Spleen (tissue), 11 donors: ENCODE results near the gene TAGLN3. TPM values are rescaled to one million over a fixed set of nuclear protein-coding genes. Genes with fewer than 3 reads are reported as not detected.

Source experiments
- DNase-seq: peaks from one replicate; pipeline ENCODE4 v3.0.0-alpha.2; 2020
- H3K27ac ChIP-seq, 8 donors: fragments of 200-600 bp; sonication (generic) in 7 of 8; 1 replicate in 4 of 8; 2 replicates in 4 of 8; pipeline versions ENCODE4 v1.5.0 to v1.8.0; 2016 to 2021; ENCODE audit warnings: inconsistent platforms in 4 of 8, mild to moderate bottlenecking in 4 of 8, moderate library complexity in 1 of 8
- H3K27me3 ChIP-seq, 7 donors: fragments of 200-600 bp; sonication (generic) in 6 of 7; replicated peaks in 1 of 7; 1 replicate in 4 of 7; 2 replicates in 3 of 7; pipeline versions ENCODE4 v1.5.0 to v1.8.0; 2016 to 2021; ENCODE audit warnings: inconsistent platforms in 3 of 7, mild to moderate bottlenecking in 1 of 7
- H3K36me3 ChIP-seq, 6 donors: fragments of 200-600 bp; sonication (generic) in 5 of 6; 1 replicate in 4 of 6; 2 replicates in 2 of 6; pipeline versions ENCODE4 v1.5.0 to v1.8.0; 2016 to 2021; ENCODE audit warnings: inconsistent platforms in 2 of 6
- H3K4me1 ChIP-seq, 6 donors: fragments of 200-600 bp; sonication (generic) in 5 of 6; 1 replicate in 3 of 6; 2 replicates in 3 of 6; pipeline versions ENCODE4 v1.5.0 to v1.8.0; 2016 to 2021; ENCODE audit warnings: inconsistent platforms in 3 of 6
- H3K4me3 ChIP-seq, 8 donors: fragments of 200-600 bp; sonication (generic) in 7 of 8; 1 replicate in 4 of 8; 2 replicates in 4 of 8; pipeline versions ENCODE4 v1.5.0 to v1.8.0; 2016 to 2021; ENCODE audit warnings: inconsistent platforms in 4 of 8, mild to moderate bottlenecking in 4 of 8, moderate library complexity in 2 of 8
- H3K9me3 ChIP-seq, 8 donors: fragments of 200-600 bp; sonication (generic) in 7 of 8; 1 replicate in 4 of 8; 2 replicates in 4 of 8; pipeline versions ENCODE4 v1.5.0 to v1.8.0; 2016 to 2021; ENCODE audit warnings: inconsistent platforms in 4 of 8
- POLR2A ChIP-seq, 3 donors: fragments of 450-650 bp; IDR thresholded peaks; one replicate each; pipeline ENCODE4 v1.5.1; 2017; ENCODE audit warnings: antibody characterized with exemption in 3 of 3, mild to moderate bottlenecking in 1 of 3
- POLR2AphosphoS5 ChIP-seq, 3 donors: sonication (generic); formaldehyde crosslinking; IDR thresholded peaks; one replicate each; pipeline ENCODE4 v1.5.1; 2017; ENCODE audit warnings: antibody characterized with exemption in 3 of 3
- WGBS, 5 donors: extraction: QIAGEN DNeasy Blood & Tissue Kit in 3 of 5; methylation state at CpG; one replicate each; pipeline versions ENCODE4 v1.1.5 to v1.1.7; 2013 to 2018; 5-methylcytosine and 5-hydroxymethylcytosine counted together
- intact Hi-C: fragments of 100-400 bp; cut with DNase I; formaldehyde crosslinking; loops from one replicate; pipeline ENCODE4 v1.15.0; 2023; ENCODE audit warnings: low total_unique reads
- polyA plus RNA-seq, 3 donors: library from polyadenylated mRNA; stranded (reverse); fragments of 200-250 nt; gene quantifications; one replicate each; pipeline ENCODE4 v1.2.1, GENCODE V29; 2013
- total RNA-seq, 7 donors: library from RNA; depleted of rRNA in 3 of 7; stranded (reverse); fragments of >200 nt in 3 of 7; fragmentation: NEBNext Ultra II Directional in 4 of 7; extraction: Animal tissue kit (Norgen Biotek cat#: 25700) in 4 of 7; gene quantifications; one replicate each; pipeline versions ENCODE4 v1.1.0 to v1.2.1, GENCODE V29; 2016 to 2021
- TF ChIP-seq, protein P1 (sequence below), 11 experiments: fragments of 200-600 bp in 7 of 11; fragments of 450-650 bp in 4 of 11; sonication (generic) in 4 of 11; IDR thresholded peaks in 8 of 11; conservative IDR thresholded peaks in 3 of 11; 1 replicate in 7 of 11; 2 replicates in 4 of 11; pipeline versions ENCODE4 v1.4.0 to v1.8.0; 2016 to 2021; ENCODE audit warnings: antibody characterized with exemption in 11 of 11, inconsistent platforms in 4 of 11, mild to moderate bottlenecking in 1 of 11
- donor health status: healthy with polysubstance abuse.
- donor health status: DM: no; HTN: no; CAD: no; lungs with moderate emphysema.
- donor health status: DM: no; HTN: no; CAD: no.
- donor health status: Bipolar disorder and iron deficiency.
- donor health status: healthy.
- donor health status: DM: no; HTN: no; CAD: no.
- donor health status: DM: yes; HTN: yes; CAD: no.

Gene TAGLN3
- total and polyA plus RNA-seq, 10 donors, result not detected

DNA sequence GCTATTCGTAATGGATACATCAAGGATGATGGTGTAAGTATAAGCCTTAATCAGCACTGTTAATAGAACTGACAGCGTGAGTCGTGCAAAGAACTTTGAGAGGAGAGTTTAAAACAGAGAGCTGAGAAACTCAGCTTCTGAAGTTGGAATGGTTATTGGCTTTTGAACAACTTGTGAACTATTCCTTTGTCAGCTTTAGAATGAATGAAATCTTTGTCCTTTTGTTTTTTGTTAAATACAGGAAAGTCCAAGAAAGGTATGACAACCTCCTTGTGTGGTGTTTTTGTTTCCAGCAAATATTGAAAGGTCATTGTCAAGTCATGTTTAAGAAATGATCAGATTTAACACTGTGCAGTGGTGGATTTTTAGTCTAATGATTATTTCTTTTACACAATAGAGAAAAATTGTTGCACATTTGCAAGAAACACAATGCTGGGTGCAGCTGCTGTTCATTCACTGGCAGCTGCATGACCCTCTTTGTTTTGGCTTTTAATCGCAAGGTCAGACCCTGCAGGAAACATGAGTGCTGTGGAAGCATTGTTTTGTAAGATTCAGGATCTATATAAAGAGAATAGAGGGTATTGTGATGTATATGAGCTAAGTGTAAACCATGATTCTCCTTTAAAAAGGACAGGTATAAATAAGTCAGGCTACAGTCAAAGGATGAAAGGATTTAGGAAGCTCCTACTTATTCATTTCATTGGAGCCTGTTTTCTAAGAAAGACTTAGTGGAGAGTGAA lies 41.6 kb upstream of the TAGLN3 start:
- TF ChIP-seq, protein P1, sequence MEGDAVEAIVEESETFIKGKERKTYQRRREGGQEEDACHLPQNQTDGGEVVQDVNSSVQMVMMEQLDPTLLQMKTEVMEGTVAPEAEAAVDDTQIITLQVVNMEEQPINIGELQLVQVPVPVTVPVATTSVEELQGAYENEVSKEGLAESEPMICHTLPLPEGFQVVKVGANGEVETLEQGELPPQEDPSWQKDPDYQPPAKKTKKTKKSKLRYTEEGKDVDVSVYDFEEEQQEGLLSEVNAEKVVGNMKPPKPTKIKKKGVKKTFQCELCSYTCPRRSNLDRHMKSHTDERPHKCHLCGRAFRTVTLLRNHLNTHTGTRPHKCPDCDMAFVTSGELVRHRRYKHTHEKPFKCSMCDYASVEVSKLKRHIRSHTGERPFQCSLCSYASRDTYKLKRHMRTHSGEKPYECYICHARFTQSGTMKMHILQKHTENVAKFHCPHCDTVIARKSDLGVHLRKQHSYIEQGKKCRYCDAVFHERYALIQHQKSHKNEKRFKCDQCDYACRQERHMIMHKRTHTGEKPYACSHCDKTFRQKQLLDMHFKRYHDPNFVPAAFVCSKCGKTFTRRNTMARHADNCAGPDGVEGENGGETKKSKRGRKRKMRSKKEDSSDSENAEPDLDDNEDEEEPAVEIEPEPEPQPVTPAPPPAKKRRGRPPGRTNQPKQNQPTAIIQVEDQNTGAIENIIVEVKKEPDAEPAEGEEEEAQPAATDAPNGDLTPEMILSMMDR (IDR thresholded peaks at IDR 0.05 in 8 of 11, conservative IDR thresholded peaks at IDR 0.05 in 3 of 11), result no peak
- TF ChIP-seq POLR2A (IDR thresholded peaks at IDR 0.05) (no peak), POLR2AphosphoS5 (IDR thresholded peaks at IDR 0.05) (no peak)
- Histone ChIP-seq H3K9me3 (no peaks in the 10 kb centered on the region), H3K27ac (no peak overlapping the region), H3K27me3 (no peaks in the 10 kb centered on the region), H3K36me3 (peaks cover 0 to 28% (median 0%) of the 10 kb centered on the region in 6 donors), H3K4me1 (peaks cover 0 to 11% (median 0%) of the 10 kb centered on the region in 6 donors), H3K4me3 (no peak overlapping the region)
- DNase-seq, result no peak
- WGBS, 5 donors, result 70 to 85% (median 78%) methylated on average over 4 of the region's 4 CpGs
- intact Hi-C loops, result no loop called here

DNA sequence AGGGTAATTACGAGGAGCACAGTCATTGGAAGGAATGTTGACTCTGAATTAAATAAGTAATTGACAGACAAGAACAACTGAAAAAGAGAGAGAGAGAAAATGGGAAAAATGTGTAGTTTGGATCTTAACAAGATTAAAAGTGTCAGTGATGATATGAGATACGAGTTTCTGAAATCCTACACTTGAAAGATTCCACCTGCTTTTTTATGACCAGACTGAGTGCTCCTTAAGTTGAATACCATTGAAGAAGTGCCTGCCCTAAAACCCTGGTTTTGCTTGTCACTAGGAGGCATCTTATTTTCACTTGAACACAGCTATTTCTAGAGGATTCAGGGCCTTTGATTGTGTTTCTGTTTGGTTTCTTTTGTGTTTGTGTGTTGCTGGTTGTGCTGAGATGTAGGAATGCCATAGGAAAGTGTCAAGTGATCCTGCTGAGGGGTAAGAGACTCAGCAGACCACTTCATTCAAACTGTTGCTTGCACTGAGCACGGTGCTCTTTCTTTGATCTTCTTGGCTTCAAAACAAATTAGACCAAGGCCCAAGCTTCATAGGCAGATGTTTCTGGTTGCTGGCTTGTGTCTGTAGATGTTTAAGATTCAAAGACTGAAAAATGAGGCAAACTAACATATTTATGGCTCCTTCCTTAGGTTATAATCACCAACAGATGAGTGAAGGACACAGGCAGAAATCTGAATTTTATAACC lies 37.1 kb upstream of the TAGLN3 start:
- Histone ChIP-seq H3K36me3 (peaks cover 0 to 10% (median 0%) of the 10 kb centered on the region in 6 donors), H3K4me1 (peaks cover 0 to 14% (median 1%) of the 10 kb centered on the region in 6 donors), H3K27ac (no peak overlapping the region), H3K4me3 (no peak overlapping the region), H3K9me3 (no peaks in the 10 kb centered on the region), H3K27me3 (no peaks in the 10 kb centered on the region)
- TF ChIP-seq POLR2AphosphoS5 (IDR thresholded peaks at IDR 0.05), result no peak
- TF ChIP-seq, protein P1 (IDR thresholded peaks at IDR 0.05 in 8 of 11, conservative IDR thresholded peaks at IDR 0.05 in 3 of 11), result no peak
- TF ChIP-seq POLR2A (IDR thresholded peaks at IDR 0.05), result no peak
- intact Hi-C loops, result no loop called here
- no peak for DNase-seq
- 64 to 82% (median 78%) methylated on average over 3 of the region's 3 CpGs for WGBS, 5 donors

DNA sequence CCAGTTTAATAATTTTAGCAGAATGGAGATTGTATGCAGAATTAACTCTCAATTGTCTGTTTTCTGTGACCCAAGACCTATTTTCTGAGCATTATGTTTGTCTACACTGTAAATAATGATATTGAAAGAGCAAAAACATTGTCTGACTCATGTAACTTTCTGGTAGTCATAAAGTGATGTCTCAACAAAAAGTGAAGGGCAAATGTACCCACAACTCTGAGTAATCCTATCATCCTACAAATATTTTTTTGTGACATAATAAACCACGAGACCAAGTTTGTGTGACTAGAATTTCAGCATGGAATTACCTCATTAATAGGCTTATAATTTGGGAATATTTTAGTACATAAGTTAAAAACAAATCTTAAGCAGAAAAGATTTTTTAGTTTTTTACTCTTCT lies 35.3 kb upstream of the TAGLN3 start:
- Histone ChIP-seq H3K27ac (peak overlapping the region in 3 of 8 donors; percentile 21 to 48 (median 36)), H3K4me3 (no peak overlapping the region), H3K36me3 (peaks cover 0 to 10% (median 0%) of the 10 kb centered on the region in 6 donors), H3K27me3 (no peaks in the 10 kb centered on the region), H3K4me1 (peaks cover 6 to 22% (median 15%) of the 10 kb centered on the region in 6 donors), H3K9me3 (no peaks in the 10 kb centered on the region)
- intact Hi-C loops, result no loop called here
- WGBS, 5 donors, result 58 to 93% (median 79%) methylated on average over 1 of the region's 1 CpG
- no peak for DNase-seq
- TF ChIP-seq POLR2A (IDR thresholded peaks at IDR 0.05) (no peak), POLR2AphosphoS5 (IDR thresholded peaks at IDR 0.05) (no peak)
- TF ChIP-seq, protein P1 (IDR thresholded peaks at IDR 0.05 in 8 of 11, conservative IDR thresholded peaks at IDR 0.05 in 3 of 11), result no peak

DNA sequence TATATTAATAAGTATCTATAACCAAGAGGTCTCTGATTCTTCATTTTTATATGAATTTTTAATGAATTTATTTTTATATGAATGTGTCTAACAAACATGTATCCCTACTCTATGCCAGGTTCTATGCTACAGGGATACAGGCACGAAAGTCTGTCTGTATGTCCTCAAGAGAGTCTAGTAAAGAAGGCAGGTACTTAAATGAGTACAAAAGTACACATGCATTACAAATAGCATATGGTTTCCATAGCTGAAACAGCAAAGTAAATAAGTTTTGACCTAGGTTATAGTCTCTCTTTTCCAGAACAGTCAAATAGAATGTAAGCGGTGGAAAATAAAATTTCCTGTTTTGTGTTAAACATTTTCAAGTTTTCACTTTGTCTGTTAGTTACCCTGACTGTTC lies 33.2 kb upstream of the TAGLN3 start:
- 85 to 94% (median 89%) methylated on average over 2 of the region's 2 CpGs for WGBS, 5 donors
- Histone ChIP-seq H3K36me3 (peaks cover 0 to 10% (median 0%) of the 10 kb centered on the region in 6 donors), H3K27me3 (no peaks in the 10 kb centered on the region), H3K4me3 (no peak overlapping the region), H3K27ac (peak overlapping the region in 5 of 8 donors; percentile 18 to 74 (median 60)), H3K9me3 (no peaks in the 10 kb centered on the region), H3K4me1 (peaks cover 6 to 22% (median 15%) of the 10 kb centered on the region in 6 donors)
- DNase-seq, result no peak
- TF ChIP-seq POLR2A (IDR thresholded peaks at IDR 0.05), result no peak
- TF ChIP-seq, protein P1 (IDR thresholded peaks at IDR 0.05 in 8 of 11, conservative IDR thresholded peaks at IDR 0.05 in 3 of 11), result no peak
- TF ChIP-seq POLR2AphosphoS5 (IDR thresholded peaks at IDR 0.05), result no peak
- intact Hi-C loops, result loop anchor here (5.0 kb wide), 1 partner anchor 98 kb away; no protein-coding TSS in a partner anchor
